DMS 273 (cell line): ENCODE measurements around the gene TREX2.

Experiments used
- DNase-seq: peaks from one replicate; lab custom pipeline; 2025; ENCODE audit not compliant: unreplicated experiment; lab: John Stamatoyannopoulos, UW

Gene TREX2

GRCh38 chrX:153440556-153441135, 5.2 kb downstream of the TREX2 start:
- DNase-seq = no peak

- no peak for DNase-seq
These were observed 5.9 kb downstream of the TREX2 start for GRCh38 chrX:153439977-153440376.

GRCh38 chrX:153438532-153438931, 7.3 kb downstream of the TREX2 start:
- peak; percentile 63 for DNase-seq

GRCh38 chrX:153435845-153436244, 10.0 kb downstream of the TREX2 start:
- no peak for DNase-seq

GRCh38 chrX:153434801-153435200, 11.1 kb downstream of the TREX2 start:
- DNase-seq = no peak

- DNase-seq = no peak
These were observed 12.0 kb downstream of the TREX2 start for GRCh38 chrX:153433781-153434285.

- no peak for DNase-seq
These were observed 12.6 kb downstream of the TREX2 start for GRCh38 chrX:153433161-153433680.

- no peak for DNase-seq
These were observed 15.1 kb downstream of the TREX2 start for GRCh38 chrX:153430796-153431195.

GRCh38 chrX:153426204-153426603, 19.7 kb downstream of the TREX2 start:
- DNase-seq = no peak

GRCh38 chrX:153423652-153424051, 22.2 kb downstream of the TREX2 start:
- DNase-seq = no peak

GRCh38 chrX:153421856-153422255, 24.0 kb downstream of the TREX2 start:
- no peak for DNase-seq

- no peak for DNase-seq
These were observed 24.8 kb downstream of the TREX2 start for GRCh38 chrX:153420851-153421599.

GRCh38 chrX:153417637-153418036, 28.2 kb downstream of the TREX2 start:
- no peak for DNase-seq

- peak; percentile 82 for DNase-seq
These were observed 28.9 kb downstream of the TREX2 start for GRCh38 chrX:153416781-153417450.

GRCh38 chrX:153414856-153415510, 30.9 kb downstream of the TREX2 start:
- no peak for DNase-seq

- DNase-seq = no peak
These were observed 32.1 kb downstream of the TREX2 start for GRCh38 chrX:153413731-153414130.

GRCh38 chrX:153412746-153413720, 32.8 kb downstream of the TREX2 start:
- peak; percentile 38 for DNase-seq

- no peak for DNase-seq
These were observed 33.8 kb downstream of the TREX2 start for GRCh38 chrX:153411988-153412574.

GRCh38 chrX:153411255-153411987, 34.4 kb downstream of the TREX2 start, which contains the start of gene ZFP92:
Gene ZFP92, plus strand, starts transcription at chrX:153411472. Its CDS starts 6,851 bp downstream, at chrX:153418323.
- DNase-seq = peak; percentile 47
